C4-2B (cell line): Measurements from ENCODE around the gene UBE2B.

Experiments used
- CTCF ChIP-seq: fragments of 450-650 bp; conservative IDR thresholded peaks from 2 replicates; pipeline ENCODE4 v1.5.1; 2017; ENCODE audit warnings: mild to moderate bottlenecking
- ZFX ChIP-seq: fragments of 450-650 bp; IDR thresholded peaks from 2 replicates; pipeline ENCODE4 v1.6.1; 2017

- TF ChIP-seq CTCF (no peak), ZFX (no peak)
Observed at GRCh38 chr5:134370311-134370870, 978 bp upstream of the UBE2B start.
